ENCODE measurements around the gene DCLK2. TPM values are rescaled to one million over a fixed set of nuclear protein-coding genes. Genes with fewer than 3 reads are reported as not detected.

The DCLK2 gene
- total and polyA plus RNA-seq, 2 donors from 2014 or later: 2.6 to 3.4 TPM

DNA sequence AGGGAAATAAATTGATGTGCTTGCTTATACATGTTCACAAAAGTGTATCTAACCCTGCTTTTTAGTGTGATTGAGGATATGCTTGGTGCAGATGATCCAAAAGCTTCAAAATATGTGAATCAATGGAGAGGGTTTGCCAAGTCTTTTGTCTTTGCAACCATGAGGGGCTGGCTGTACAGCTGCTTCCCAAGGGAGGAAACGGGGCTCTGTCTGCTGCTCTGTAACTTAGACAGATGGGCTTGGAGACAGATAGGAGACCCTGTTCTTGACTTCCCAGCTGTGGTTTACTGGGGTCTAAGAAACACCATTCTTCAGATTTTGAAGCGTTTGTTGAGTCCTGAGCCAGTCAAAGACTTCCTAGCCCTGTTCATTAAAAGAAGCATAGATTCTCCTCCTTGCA, 152.3 kb downstream of the DCLK2 start:
- no peaks in the 10 kb centered on the region for H3K36me3 ChIP-seq (ENCODE audit: control insufficient read depth in 2 of 3, insufficient read depth in 3 of 3, low read length in 3 of 3)
- H3K4me1 ChIP-seq (ENCODE audit: control insufficient read depth in 2 of 3, insufficient read depth in 2 of 3, low read depth in 1 of 3, low read length in 3 of 3): no peaks in the 10 kb centered on the region
- TF ChIP-seq, protein P1, sequence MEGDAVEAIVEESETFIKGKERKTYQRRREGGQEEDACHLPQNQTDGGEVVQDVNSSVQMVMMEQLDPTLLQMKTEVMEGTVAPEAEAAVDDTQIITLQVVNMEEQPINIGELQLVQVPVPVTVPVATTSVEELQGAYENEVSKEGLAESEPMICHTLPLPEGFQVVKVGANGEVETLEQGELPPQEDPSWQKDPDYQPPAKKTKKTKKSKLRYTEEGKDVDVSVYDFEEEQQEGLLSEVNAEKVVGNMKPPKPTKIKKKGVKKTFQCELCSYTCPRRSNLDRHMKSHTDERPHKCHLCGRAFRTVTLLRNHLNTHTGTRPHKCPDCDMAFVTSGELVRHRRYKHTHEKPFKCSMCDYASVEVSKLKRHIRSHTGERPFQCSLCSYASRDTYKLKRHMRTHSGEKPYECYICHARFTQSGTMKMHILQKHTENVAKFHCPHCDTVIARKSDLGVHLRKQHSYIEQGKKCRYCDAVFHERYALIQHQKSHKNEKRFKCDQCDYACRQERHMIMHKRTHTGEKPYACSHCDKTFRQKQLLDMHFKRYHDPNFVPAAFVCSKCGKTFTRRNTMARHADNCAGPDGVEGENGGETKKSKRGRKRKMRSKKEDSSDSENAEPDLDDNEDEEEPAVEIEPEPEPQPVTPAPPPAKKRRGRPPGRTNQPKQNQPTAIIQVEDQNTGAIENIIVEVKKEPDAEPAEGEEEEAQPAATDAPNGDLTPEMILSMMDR (IDR thresholded peaks at IDR 0.05; ENCODE audit: borderline replicate concordance, extremely low read depth, insufficient read depth): no peak
- no peak overlapping the region for H3K4me3 ChIP-seq (ENCODE audit: low read length in 3 of 3)
- H3K9me3 ChIP-seq (ENCODE audit: control insufficient read depth in 2 of 3, insufficient read depth in 1 of 3, low read length in 3 of 3): no peaks in the 10 kb centered on the region
- no peaks in the 10 kb centered on the region for H3K27me3 ChIP-seq (ENCODE audit: control insufficient read depth, insufficient read depth, low read length)
- DNase-seq (no peak), FAIRE-seq (no peak)
- H3K9ac ChIP-seq (ENCODE audit: low read length in 3 of 3): no peak overlapping the region
- intact Hi-C loops (cut with DNase I): loop anchor here (10.0 kb wide), 1 partner anchor 226 kb away; no protein-coding TSS in a partner anchor
- no peak overlapping the region for H3K27ac ChIP-seq (ENCODE audit: low read depth in 2 of 2, low read length in 2 of 2)

DNA sequence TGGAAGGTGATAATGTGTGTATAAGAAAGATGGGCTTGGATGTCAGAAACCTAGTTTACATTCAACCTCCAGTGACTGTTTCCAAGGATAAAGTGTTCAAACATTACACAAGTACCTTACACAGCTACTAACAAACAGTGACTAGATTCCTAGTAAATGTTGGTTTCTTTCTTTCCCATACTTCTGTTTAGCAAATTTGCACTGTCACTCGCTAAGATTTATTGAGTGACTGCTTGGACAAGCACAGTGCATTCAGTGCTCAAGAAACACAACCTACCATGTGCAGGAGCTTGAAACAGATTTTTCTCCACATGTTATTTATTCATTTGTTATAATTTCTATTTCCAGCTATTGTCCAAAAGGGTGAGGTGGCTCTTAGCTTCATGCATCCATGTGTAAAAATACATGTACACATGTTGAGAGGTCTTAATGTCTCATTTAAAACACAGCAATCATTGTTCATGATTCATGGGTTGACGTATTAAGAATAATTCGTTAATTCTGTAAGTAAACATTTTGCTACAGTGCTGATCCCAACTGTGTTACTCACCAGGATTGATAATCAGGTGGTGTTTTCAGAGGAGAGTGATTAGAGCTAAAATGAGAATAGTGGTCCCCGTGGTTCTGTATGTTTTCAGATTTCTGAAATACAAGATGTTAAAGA, 153.0 kb downstream of the DCLK2 start:
- Histone ChIP-seq H3K36me3 (ENCODE audit: control insufficient read depth in 2 of 3, insufficient read depth in 3 of 3, low read length in 3 of 3) (no peaks in the 10 kb centered on the region), H3K4me1 (ENCODE audit: control insufficient read depth in 2 of 3, insufficient read depth in 2 of 3, low read depth in 1 of 3, low read length in 3 of 3) (no peaks in the 10 kb centered on the region), H3K27me3 (ENCODE audit: control insufficient read depth, insufficient read depth, low read length) (no peaks in the 10 kb centered on the region), H3K27ac (ENCODE audit: low read depth in 2 of 2, low read length in 2 of 2) (no peak overlapping the region), H3K9me3 (ENCODE audit: control insufficient read depth in 2 of 3, insufficient read depth in 1 of 3, low read length in 3 of 3) (no peaks in the 10 kb centered on the region), H3K4me3 (ENCODE audit: low read length in 3 of 3) (no peak overlapping the region), H3K9ac (ENCODE audit: low read length in 3 of 3) (no peak overlapping the region)
- no peak for DNase-seq
- TF ChIP-seq, protein P1 (IDR thresholded peaks at IDR 0.05; ENCODE audit: borderline replicate concordance, extremely low read depth, insufficient read depth): no peak
- no peak for FAIRE-seq
- intact Hi-C loops (cut with DNase I): loop anchor here (10.0 kb wide), 1 partner anchor 226 kb away; no protein-coding TSS in a partner anchor

DNA sequence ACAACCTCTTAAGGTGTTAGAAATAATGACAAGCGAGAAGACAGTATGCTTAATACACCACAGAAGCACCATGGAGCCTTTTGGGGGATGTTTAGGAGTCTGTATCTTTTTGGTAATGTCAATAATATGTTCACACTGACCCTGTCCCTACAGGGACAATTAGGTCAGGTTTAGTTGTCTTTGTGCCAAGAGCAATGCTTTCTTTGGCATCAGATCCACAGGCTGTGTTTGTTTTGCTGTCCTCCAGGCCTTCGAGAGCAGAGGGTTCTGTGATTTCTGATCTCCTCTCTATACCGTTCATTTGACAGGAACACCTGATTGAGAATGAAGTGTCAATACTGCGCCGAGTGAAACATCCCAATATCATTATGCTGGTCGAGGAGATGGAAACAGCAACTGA, 153.8 kb downstream of the DCLK2 start:
- no peaks in the 10 kb centered on the region for H3K36me3 ChIP-seq (ENCODE audit: control insufficient read depth in 2 of 3, insufficient read depth in 3 of 3, low read length in 3 of 3)
- DNase-seq (no peak), FAIRE-seq (no peak)
- no peak overlapping the region for H3K4me3 ChIP-seq (ENCODE audit: low read length in 3 of 3)
- H3K4me1 ChIP-seq (ENCODE audit: control insufficient read depth in 2 of 3, insufficient read depth in 2 of 3, low read depth in 1 of 3, low read length in 3 of 3): peaks cover 0 to 3% (median 0%) of the 10 kb centered on the region in 3 donors
- intact Hi-C loops (cut with DNase I): loop anchor here (10.0 kb wide), 1 partner anchor 227 kb away; no protein-coding TSS in a partner anchor
- TF ChIP-seq, protein P1 (IDR thresholded peaks at IDR 0.05; ENCODE audit: borderline replicate concordance, extremely low read depth, insufficient read depth): no peak
- H3K9me3 ChIP-seq (ENCODE audit: control insufficient read depth in 2 of 3, insufficient read depth in 1 of 3, low read length in 3 of 3): no peaks in the 10 kb centered on the region
- H3K27me3 ChIP-seq (ENCODE audit: control insufficient read depth, insufficient read depth, low read length): no peaks in the 10 kb centered on the region
- no peak overlapping the region for H3K27ac ChIP-seq (ENCODE audit: low read depth in 2 of 2, low read length in 2 of 2)
- no peak overlapping the region for H3K9ac ChIP-seq (ENCODE audit: low read length in 3 of 3)
